ENCODE data around the gene ABCA3. TPM values are rescaled to one million over a fixed set of nuclear protein-coding genes. Genes with fewer than 3 reads are reported as not detected.

Gene ABCA3
- total and polyA plus RNA-seq, 2 experiments from 2014 or later: 3.0 to 4.1 TPM

DNA sequence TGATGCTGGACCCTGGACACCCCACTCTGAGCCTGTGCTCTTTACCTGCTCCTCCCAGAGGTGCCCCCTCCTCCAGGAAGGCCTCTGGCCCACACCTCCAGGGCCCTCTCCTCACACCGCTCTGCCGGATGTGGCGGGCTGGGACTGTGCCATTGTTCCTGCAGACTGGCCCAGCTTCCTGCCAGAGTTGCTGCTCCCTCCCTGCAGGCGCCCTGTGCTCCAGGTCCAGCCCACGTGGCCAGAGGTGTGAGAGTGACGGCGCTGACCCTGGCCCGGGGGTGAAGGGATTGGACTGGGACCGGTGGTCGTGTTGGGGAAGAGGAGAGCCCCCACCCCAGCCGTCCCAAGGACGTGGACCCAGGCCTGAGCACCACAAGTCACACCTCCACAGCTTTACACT lies 111.4 kb downstream of the ABCA3 start:
- Mint-ChIP-seq H3K4me3 (no peak overlapping the region), H3K27ac (no peak overlapping the region), H3K4me1 (no peaks in the 10 kb centered on the region; the same call in 2 of the 3 replicates), H3K27me3 (ENCODE audit: insufficient read depth, low read depth, poor library complexity) (peaks cover 17% of the 10 kb centered on the region), H3K9me3 (no peaks in the 10 kb centered on the region), H3K36me3 (ENCODE audit: low read depth) (peaks cover 6% of the 10 kb centered on the region; the same call in 2 of the 3 replicates)
- Histone ChIP-seq H3F3A (replicated peaks; ENCODE audit: low read depth) (peaks cover 3% of the 10 kb centered on the region; the same call in 1 of the 2 replicates), H3K4me2 (no peak overlapping the region), H3K36me3 (ENCODE audit: insufficient read depth) (0 out of 2 replicates have a peak, but pooled peaks cover 5% of the 10 kb centered on the region), H3K9me2 (ENCODE audit: insufficient read depth) (no peaks in the 10 kb centered on the region), H3K4me1 (ENCODE audit: insufficient read depth) (no peaks in the 10 kb centered on the region; the same call in 1 of the 2 replicates), H3K4me3 (no peak overlapping the region), H3K27me3 (ENCODE audit: insufficient read depth) (no peaks in the 10 kb centered on the region), H3K79me2 (replicated peaks; ENCODE audit: insufficient read depth) (peaks cover 40% of the 10 kb centered on the region), H2AFZ (no peak overlapping the region), H4K20me1 (replicated peaks; ENCODE audit: insufficient read depth) (peaks cover 5% of the 10 kb centered on the region), H3K27ac (ENCODE audit: low read depth) (no peak overlapping the region)
- ATAC-seq (no peak), DNase-seq (ENCODE audit: low spot score) (no peak)
- TF ChIP-seq STAT1 (IDR thresholded peaks at IDR 0.05; ENCODE audit: unreplicated experiment): no peak
- no peak for TF ChIP-seq CREB1 (CRISPR knock-in tag; IDR thresholded peaks at IDR 0.05; ENCODE audit: low read depth)
- no peak for TF ChIP-seq EZH2phosphoT487 (IDR thresholded peaks at IDR 0.05; ENCODE audit: unreplicated experiment)
- TF ChIP-seq POLR2AphosphoS5 (IDR thresholded peaks at IDR 0.05; ENCODE audit: low read depth): no peak
- TF ChIP-seq, protein P1, sequence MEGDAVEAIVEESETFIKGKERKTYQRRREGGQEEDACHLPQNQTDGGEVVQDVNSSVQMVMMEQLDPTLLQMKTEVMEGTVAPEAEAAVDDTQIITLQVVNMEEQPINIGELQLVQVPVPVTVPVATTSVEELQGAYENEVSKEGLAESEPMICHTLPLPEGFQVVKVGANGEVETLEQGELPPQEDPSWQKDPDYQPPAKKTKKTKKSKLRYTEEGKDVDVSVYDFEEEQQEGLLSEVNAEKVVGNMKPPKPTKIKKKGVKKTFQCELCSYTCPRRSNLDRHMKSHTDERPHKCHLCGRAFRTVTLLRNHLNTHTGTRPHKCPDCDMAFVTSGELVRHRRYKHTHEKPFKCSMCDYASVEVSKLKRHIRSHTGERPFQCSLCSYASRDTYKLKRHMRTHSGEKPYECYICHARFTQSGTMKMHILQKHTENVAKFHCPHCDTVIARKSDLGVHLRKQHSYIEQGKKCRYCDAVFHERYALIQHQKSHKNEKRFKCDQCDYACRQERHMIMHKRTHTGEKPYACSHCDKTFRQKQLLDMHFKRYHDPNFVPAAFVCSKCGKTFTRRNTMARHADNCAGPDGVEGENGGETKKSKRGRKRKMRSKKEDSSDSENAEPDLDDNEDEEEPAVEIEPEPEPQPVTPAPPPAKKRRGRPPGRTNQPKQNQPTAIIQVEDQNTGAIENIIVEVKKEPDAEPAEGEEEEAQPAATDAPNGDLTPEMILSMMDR (conservative IDR thresholded peaks at IDR 0.05; ENCODE audit: low read depth in 2 of 2): no peak
- TF ChIP-seq ZNF331 (CRISPR knock-in tag; IDR thresholded peaks at IDR 0.05; ENCODE audit: low read depth): no peak
- TF ChIP-seq EZH2 (IDR thresholded peaks at IDR 0.05; ENCODE audit: low read depth, unreplicated experiment): no peak
- TF ChIP-seq, protein P2, sequence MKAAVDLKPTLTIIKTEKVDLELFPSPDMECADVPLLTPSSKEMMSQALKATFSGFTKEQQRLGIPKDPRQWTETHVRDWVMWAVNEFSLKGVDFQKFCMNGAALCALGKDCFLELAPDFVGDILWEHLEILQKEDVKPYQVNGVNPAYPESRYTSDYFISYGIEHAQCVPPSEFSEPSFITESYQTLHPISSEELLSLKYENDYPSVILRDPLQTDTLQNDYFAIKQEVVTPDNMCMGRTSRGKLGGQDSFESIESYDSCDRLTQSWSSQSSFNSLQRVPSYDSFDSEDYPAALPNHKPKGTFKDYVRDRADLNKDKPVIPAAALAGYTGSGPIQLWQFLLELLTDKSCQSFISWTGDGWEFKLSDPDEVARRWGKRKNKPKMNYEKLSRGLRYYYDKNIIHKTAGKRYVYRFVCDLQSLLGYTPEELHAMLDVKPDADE (IDR thresholded peaks at IDR 0.05): no peak

DNA sequence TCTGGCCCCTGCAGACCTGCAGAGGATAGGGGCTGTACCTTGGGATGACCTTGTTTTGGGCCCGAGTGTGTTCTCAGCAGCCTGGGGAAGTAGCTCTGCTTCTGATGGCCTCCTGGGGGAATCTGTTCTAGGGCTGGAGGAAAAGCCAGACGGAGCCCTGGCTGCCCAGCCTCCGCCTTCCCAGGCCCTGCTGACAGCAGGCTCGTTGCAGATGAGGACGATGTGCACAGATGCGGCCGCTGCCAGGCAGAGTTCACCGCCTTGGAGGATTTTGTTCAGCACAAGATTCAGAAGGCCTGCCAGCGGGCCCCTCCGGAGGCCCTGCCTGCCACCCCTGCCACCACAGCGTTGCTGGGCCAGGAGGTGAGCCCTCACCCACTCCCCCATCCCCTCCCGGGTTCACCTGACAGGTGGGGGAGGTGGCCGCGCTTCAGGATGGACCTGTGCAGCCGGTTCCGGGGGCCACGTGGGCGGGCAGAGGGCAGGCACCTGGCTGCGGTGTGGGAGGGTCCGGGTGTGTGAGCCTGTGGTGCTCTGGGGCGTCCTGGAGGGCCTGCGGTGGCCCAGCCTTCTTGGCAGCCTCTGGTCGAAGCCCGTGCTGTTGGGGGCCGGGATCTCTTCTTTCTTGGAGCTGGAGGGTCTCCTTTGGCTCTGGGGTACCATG lies 112.2 kb downstream of the ABCA3 start:
- peaks cover 5% of the 10 kb centered on the region; the same call in 1 of the 2 replicates for H3F3A ChIP-seq (replicated peaks; ENCODE audit: low read depth)
- Mint-ChIP-seq H3K36me3 (ENCODE audit: low read depth) (peaks cover 6% of the 10 kb centered on the region; the same call in 2 of the 3 replicates), H3K4me3 (no peak overlapping the region), H3K27ac (no peak overlapping the region), H3K4me1 (no peaks in the 10 kb centered on the region; the same call in 2 of the 3 replicates), H3K27me3 (ENCODE audit: insufficient read depth, low read depth, poor library complexity) (peaks cover 14% of the 10 kb centered on the region), H3K9me3 (no peaks in the 10 kb centered on the region)
- H3K36me3 ChIP-seq (ENCODE audit: insufficient read depth): 0 out of 2 replicates have a peak, but pooled peaks cover 5% of the 10 kb centered on the region
- no peaks in the 10 kb centered on the region for H3K27me3 ChIP-seq (ENCODE audit: insufficient read depth)
- H3K9me2 ChIP-seq (ENCODE audit: insufficient read depth): no peaks in the 10 kb centered on the region
- H4K20me1 ChIP-seq (replicated peaks; ENCODE audit: insufficient read depth): peaks cover 5% of the 10 kb centered on the region
- no peak overlapping the region for H3K4me2 ChIP-seq
- no peak for ATAC-seq
- H3K4me1 ChIP-seq (ENCODE audit: insufficient read depth): no peaks in the 10 kb centered on the region; the same call in 1 of the 2 replicates
- H2AFZ ChIP-seq: no peak overlapping the region
- no peak for DNase-seq (ENCODE audit: low spot score)
- no peak overlapping the region for H3K27ac ChIP-seq (ENCODE audit: low read depth)
- H3K4me3 ChIP-seq: no peak overlapping the region
- H3K79me2 ChIP-seq (replicated peaks; ENCODE audit: insufficient read depth): peaks cover 44% of the 10 kb centered on the region
- TF ChIP-seq JUNB (IDR thresholded peaks at IDR 0.05; ENCODE audit: unreplicated experiment): no peak
- TF ChIP-seq, protein P2 (IDR thresholded peaks at IDR 0.05): no peak
- TF ChIP-seq NANOG (IDR thresholded peaks at IDR 0.05; ENCODE audit: borderline replicate concordance): no peak
- no peak for TF ChIP-seq POLR2AphosphoS5 (IDR thresholded peaks at IDR 0.05; ENCODE audit: low read depth)
- TF ChIP-seq, protein P1 (conservative IDR thresholded peaks at IDR 0.05; ENCODE audit: low read depth in 2 of 2): no peak
